ENCODE results near the gene TNFRSF12A.

The TNFRSF12A gene

DNA sequence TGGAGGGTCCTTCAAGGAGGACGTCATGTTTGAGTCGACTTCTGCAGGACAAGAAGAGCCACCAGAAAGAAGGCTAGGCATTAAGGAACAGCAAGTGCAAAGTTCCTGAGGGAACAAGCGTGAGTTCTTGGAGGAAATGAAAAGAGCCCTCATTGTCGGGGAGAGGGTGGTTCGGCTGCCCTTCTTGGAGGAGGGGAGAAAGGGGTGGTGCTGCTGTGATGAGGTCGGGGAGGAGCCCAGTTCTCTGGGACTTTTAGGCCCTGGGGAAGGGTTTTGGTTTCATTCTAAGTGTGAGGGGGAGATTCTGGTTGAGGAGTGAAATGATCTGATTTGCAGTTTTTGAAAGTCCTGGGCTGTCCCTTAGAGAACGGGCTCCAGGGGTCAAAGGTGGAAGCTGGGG, 12.5 kb downstream of the TNFRSF12A start:
- DNase-seq (no peak), ATAC-seq (no peak)
- Mint-ChIP-seq H3K36me3 (ENCODE audit: low read depth) (no peaks in the 10 kb centered on the region), H3K27me3 (peaks cover 70% of the 10 kb centered on the region), H3K27ac (no peak overlapping the region), H3K4me3 (no peak overlapping the region), H3K4me1 (peaks cover 26% of the 10 kb centered on the region), H3K9me3 (no peaks in the 10 kb centered on the region)

DNA sequence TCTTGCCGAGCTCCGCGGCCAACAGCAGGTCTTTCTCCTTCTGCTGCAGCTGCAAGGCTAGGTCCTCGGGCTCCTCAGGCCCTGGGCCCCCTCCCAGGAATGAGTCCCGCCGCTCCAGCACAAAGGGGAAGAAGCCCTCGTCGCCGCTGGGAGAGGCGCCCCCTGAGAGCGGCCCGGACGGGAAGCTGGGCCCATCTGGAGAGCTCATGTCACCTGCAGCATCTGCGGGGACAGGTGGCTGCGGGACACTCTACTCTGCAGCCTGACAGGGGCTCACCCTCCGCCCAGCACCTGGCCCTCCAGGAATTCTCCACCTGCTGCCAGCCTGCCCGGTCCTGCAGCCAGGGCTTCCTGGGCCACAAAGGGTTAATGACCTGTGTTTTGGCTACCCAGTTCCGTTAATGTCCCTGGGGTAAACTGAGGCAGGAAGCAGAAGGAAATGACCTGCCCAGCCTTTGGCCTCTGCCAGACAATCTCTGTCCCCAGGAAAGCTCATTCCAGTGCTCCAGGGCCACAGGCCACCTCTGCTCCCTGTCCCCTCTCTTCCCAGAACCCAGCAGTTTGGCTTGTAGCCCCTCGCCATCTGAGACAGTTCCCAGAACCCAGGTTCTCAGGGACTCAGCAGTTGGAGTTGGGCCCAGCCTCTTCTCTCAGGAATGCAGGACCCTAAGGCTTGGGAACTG, 15.3 kb downstream of the TNFRSF12A start:
- H3K4me1 Mint-ChIP-seq, result peaks cover 8% of the 10 kb centered on the region
- H3K9me3 Mint-ChIP-seq, result no peaks in the 10 kb centered on the region
- no peak overlapping the region for H3K4me3 Mint-ChIP-seq
- no peak overlapping the region for H3K27ac Mint-ChIP-seq
- ATAC-seq (no peak), DNase-seq (no peak)
- peaks cover 76% of the 10 kb centered on the region for H3K27me3 Mint-ChIP-seq
- H3K36me3 Mint-ChIP-seq (ENCODE audit: low read depth), result no peaks in the 10 kb centered on the region

DNA sequence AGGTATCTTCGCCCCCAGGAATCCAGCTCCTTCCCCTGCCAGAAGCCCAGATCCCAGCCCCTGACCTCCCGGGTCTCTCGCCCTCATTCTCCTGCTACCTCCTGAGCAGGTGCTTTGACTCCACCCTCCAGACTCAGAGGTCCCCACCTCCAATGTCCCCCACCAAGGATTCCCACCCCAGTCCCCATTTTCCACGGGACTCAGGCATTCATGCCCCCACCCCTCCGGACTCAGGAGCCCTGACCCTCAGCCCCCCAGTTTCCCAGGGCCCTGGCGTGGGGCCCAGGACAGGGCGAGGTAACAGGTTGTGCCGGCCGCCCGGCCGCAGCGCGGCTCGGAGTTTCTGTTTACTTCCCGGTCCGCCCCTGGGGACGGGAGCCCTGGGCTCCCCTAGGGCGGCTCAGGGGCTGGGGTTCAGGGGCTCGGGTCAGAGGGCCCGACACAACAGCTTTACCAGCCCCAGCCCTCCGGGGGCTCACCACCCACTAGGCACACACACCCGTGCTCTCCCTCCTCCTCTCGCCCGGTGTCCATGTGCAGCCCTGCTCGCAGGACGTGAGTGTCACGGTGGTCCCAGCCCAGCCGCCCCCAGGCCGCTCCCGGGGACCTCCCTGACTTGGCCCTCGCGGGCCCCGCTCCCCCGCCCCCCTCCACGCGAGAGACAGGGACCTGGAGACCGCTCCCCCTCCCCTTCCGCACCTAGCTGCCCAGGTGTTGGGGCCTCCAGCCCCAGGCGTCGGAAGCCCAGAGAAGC, 16.0 kb downstream of the TNFRSF12A start:
- Mint-ChIP-seq H3K36me3 (ENCODE audit: low read depth) (no peaks in the 10 kb centered on the region), H3K4me3 (no peak overlapping the region), H3K27ac (no peak overlapping the region), H3K4me1 (peaks cover 8% of the 10 kb centered on the region), H3K9me3 (no peaks in the 10 kb centered on the region), H3K27me3 (peaks cover 75% of the 10 kb centered on the region)
- ATAC-seq (no peak), DNase-seq (no peak)

DNA sequence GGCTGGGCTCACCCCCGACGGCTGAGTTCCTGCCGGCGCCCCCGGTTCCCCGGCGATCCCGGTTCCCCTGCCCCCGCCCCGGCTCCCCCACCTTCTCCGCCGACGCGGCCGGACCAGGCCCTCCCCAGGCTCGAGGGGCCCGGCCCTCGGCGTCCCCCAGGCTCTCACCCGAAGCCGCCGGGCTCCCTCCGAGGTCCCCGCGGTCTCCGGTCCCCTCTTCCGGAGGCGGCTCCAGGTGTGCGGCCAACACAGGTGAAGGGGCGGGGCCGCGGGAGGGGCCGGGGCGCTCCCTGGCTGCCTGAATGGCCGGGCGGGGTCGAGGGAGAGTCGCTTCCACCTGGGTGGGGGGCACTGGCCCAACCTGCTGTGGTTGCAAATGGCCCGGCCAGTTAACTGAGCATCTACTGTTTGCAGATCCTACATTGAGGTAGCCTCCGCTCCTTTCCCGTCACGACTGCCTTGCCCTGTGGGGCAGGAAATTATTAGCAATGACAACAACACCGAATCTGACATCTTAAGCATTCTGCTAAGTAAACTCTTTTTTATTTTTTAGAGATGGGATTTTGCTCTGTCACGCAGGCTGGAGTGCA, 16.7 kb downstream of the TNFRSF12A start, which contains the start of gene BICDL2:
Gene BICDL2 (minus strand): TSS at position 219 of the 590 bp plus-strand sequence. CDS start 1,448 bp downstream, outside the sequence.
- no peaks in the 10 kb centered on the region for H3K36me3 Mint-ChIP-seq (ENCODE audit: low read depth)
- H3K4me1 Mint-ChIP-seq, result peaks cover 8% of the 10 kb centered on the region
- H3K27me3 Mint-ChIP-seq, result peaks cover 77% of the 10 kb centered on the region
- no peak within 1 kb of the TSS for H3K27ac Mint-ChIP-seq
- no peaks in the 10 kb centered on the region for H3K9me3 Mint-ChIP-seq
- H3K4me3 Mint-ChIP-seq, result no peak within 1 kb of the TSS
- ATAC-seq (no peak), DNase-seq (no peak)

DNA sequence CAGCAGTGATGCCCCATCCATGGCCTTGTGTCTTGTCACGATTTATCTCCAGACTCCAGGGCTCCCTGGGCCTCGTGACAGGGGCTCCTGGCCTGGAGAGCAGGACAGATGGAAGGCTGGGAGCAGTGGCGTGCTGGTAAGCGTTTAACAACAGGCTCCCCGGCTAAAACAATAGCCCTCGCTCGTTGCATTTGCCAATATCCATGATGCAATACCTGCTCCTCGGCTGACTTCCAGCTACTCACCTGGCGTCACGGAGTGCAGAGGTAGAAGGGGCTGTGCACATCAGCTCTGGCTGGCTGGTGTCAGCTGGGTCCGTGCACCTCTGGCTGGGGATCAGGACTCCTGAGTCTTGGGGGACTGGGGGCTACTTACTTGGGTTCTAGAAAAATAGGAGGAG, 18.1 kb downstream of the TNFRSF12A start:
- ATAC-seq (no peak), DNase-seq (no peak)
- Mint-ChIP-seq H3K27me3 (peaks cover 72% of the 10 kb centered on the region), H3K9me3 (no peaks in the 10 kb centered on the region), H3K27ac (no peak overlapping the region), H3K4me1 (peaks cover 4% of the 10 kb centered on the region), H3K36me3 (ENCODE audit: low read depth) (no peaks in the 10 kb centered on the region), H3K4me3 (no peak overlapping the region)

DNA sequence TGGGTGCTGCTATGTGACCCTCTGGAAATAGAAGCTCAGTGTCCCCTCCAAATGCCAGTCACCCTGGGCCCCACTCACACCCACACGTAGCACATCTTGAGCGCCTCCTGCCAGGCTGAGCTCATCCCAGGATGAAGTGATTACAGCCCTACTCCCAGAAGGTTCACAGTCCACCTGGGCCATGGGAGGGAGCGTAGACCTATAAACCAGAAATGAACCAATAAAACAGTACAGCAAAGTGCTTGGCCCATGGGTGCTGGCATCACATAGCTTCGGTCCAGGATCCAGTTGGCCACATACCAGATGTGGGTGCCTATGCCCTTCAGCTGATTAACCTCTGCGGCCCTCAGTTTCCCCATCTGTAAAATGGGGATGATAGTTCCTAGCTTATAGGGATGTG, 18.7 kb downstream of the TNFRSF12A start:
- H3K36me3 Mint-ChIP-seq (ENCODE audit: low read depth), result no peaks in the 10 kb centered on the region
- ATAC-seq, result no peak
- no peak overlapping the region for H3K4me3 Mint-ChIP-seq
- no peaks in the 10 kb centered on the region for H3K9me3 Mint-ChIP-seq
- peaks cover 4% of the 10 kb centered on the region for H3K4me1 Mint-ChIP-seq
- no peak for DNase-seq
- H3K27ac Mint-ChIP-seq, result no peak overlapping the region
- peaks cover 72% of the 10 kb centered on the region for H3K27me3 Mint-ChIP-seq

DNA sequence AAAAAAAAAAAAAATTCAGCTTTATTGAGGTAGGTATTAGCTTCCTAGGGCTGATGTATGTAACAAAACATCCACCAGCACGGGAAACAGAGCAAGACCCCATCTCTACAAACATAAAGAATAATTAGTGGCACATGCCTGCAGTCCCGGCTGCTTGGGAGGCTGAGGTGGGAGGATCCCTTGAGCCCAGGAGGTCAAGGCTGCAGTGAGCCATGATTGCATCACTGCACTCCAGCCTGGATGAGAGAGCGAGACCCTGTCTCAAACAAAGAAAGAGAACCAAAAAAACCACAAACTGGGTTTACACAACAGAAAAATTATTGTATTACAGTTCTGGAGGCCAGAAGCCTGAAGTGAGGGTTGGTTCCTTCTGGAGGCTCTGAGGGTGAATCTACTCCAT, 22.2 kb downstream of the TNFRSF12A start:
- DNase-seq (no peak), ATAC-seq (no peak)
- H3K36me3 Mint-ChIP-seq (ENCODE audit: low read depth), result no peaks in the 10 kb centered on the region
- no peak overlapping the region for H3K4me3 Mint-ChIP-seq
- peaks cover 8% of the 10 kb centered on the region for H3K4me1 Mint-ChIP-seq
- H3K27me3 Mint-ChIP-seq, result peaks cover 72% of the 10 kb centered on the region
- H3K27ac Mint-ChIP-seq, result no peak overlapping the region
- H3K9me3 Mint-ChIP-seq, result no peaks in the 10 kb centered on the region

DNA sequence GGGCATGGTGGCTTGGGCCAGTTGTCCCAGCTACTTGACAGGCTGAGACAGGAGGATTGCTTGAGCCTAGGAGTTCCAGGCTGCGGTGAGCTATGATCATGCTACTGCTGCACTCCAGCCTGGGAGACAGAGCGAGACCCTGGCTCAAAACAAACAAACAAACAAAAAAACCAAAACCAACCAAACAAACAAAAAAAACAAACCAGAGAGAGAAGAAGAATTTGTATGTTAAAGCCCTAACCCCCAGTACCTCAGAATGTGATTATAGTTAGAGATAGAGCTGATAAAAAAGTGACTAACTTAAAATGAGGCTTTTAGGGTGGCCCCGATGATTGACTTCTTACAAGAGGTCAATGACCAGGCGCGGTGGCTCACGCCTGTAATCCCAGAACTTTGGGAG, 24.5 kb downstream of the TNFRSF12A start:
- no peaks in the 10 kb centered on the region for H3K9me3 Mint-ChIP-seq
- no peak overlapping the region for H3K27ac Mint-ChIP-seq
- DNase-seq (no peak), ATAC-seq (no peak)
- H3K4me1 Mint-ChIP-seq, result peaks cover 13% of the 10 kb centered on the region
- H3K36me3 Mint-ChIP-seq (ENCODE audit: low read depth), result no peaks in the 10 kb centered on the region
- H3K27me3 Mint-ChIP-seq, result peaks cover 63% of the 10 kb centered on the region
- H3K4me3 Mint-ChIP-seq, result peak overlapping the region; percentile 36

DNA sequence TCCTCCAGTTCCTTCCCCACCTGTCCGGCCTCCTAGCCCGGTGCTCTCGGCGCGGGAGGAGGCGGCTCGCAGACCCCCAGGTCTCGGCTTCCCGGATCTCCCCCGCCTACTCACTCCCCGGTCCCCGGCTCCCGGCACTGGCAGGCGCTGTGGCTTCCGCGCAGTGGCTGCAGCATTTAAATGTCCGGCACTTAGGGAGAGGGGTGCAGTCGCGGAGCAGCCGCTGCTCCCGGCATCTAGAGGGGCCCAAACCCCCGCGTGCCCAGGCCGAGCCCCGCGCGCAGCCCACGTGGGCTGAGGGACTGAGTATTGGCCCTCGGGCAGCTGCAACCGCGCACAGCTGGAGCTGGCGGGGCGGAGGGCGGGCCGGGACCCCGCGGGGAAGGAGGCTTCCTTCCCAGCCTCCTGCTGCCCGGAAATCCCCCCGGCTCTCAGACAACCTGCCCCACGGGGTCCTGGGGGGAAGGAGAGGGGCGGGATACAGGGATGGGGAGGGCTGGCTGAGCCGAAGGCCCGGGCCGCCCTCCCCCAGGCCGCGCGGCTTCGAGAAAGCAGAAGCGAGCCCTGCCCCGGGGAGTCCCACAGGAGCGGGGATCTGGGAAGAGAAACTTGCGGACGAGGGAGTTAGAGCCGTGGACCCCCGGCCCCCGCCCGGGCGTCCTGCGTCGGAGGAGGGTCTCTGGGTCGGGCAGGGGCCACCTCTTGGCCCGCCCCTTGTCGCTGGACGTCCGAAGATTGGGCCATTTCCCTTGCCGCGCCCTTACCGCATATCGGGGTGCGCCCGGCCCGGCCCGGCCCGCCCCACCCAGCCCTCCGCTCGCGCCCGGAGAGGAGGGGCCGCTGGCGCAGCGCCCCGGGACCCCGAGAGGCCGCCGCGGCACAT, 25.8 kb downstream of the TNFRSF12A start, which contains the start of gene MMP25:
Gene MMP25 (plus strand): TSS at position 804 of the 883 bp plus-strand sequence. CDS start 357 bp downstream, outside the sequence.
- H3K27ac Mint-ChIP-seq, result no peak within 1 kb of the TSS
- peaks cover 13% of the 10 kb centered on the region for H3K4me1 Mint-ChIP-seq
- peaks cover 56% of the 10 kb centered on the region for H3K27me3 Mint-ChIP-seq
- H3K36me3 Mint-ChIP-seq (ENCODE audit: low read depth), result no peaks in the 10 kb centered on the region
- DNase-seq (no peak), ATAC-seq (no peak)
- no peaks in the 10 kb centered on the region for H3K9me3 Mint-ChIP-seq
- H3K4me3 Mint-ChIP-seq, result peak within 1 kb of the TSS; percentile 65

DNA sequence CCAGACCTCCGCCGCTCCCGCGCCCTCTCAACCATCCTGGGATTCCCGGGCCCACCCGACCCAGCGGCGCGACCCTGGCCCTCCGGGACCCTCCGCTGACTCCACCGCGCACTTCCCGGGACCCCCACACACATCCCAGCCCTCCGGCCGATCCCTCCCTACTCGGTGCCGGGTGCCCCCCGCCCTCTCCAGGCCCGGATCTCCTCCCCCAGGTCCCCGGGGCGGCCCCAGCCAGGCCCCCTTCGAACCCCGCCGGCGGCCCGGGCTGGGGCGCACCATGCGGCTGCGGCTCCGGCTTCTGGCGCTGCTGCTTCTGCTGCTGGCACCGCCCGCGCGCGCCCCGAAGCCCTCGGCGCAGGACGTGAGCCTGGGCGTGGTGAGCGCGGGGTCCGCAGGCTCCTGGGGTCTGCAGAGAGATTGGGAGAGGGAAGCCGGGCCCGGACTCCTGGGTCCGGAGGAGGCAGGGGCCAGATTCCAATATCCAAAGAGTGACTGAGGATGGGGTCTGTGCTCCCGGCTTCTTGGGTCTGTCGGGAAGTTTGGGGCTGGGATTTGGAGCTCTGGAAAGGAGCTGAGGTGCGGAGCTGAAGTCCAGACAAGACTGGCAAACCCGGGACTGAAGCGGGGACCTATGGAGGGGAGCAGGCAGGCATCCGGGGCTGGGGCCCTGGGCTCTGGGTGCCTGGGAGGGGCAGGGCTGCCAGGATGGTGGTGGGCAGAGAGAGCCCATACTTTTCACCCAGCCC, 26.6 kb downstream of the TNFRSF12A start:
- no peak for ATAC-seq
- Mint-ChIP-seq H3K4me3 (peak overlapping the region; percentile 48), H3K27me3 (peaks cover 51% of the 10 kb centered on the region), H3K9me3 (no peaks in the 10 kb centered on the region), H3K27ac (no peak overlapping the region), H3K36me3 (ENCODE audit: low read depth) (no peaks in the 10 kb centered on the region), H3K4me1 (peaks cover 16% of the 10 kb centered on the region)
- DNase-seq, result no peak

DNA sequence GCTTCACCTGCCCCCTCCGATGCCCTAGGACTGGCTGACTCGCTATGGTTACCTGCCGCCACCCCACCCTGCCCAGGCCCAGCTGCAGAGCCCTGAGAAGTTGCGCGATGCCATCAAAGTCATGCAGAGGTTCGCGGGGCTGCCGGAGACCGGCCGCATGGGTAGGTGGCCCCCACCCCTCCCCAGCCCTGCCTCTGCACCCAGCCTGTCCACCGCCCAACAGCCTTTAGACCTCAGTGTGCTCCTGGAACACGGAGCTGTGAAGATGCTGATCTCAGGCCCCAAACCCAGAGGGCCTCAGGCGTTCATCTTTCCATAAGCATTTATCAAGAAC, 27.2 kb downstream of the TNFRSF12A start:
- peaks cover 48% of the 10 kb centered on the region for H3K27me3 Mint-ChIP-seq
- no peak overlapping the region for H3K27ac Mint-ChIP-seq
- H3K36me3 Mint-ChIP-seq (ENCODE audit: low read depth), result no peaks in the 10 kb centered on the region
- H3K9me3 Mint-ChIP-seq, result no peaks in the 10 kb centered on the region
- peaks cover 16% of the 10 kb centered on the region for H3K4me1 Mint-ChIP-seq
- ATAC-seq (no peak), DNase-seq (no peak)
- H3K4me3 Mint-ChIP-seq, result peak overlapping the region; percentile 40

DNA sequence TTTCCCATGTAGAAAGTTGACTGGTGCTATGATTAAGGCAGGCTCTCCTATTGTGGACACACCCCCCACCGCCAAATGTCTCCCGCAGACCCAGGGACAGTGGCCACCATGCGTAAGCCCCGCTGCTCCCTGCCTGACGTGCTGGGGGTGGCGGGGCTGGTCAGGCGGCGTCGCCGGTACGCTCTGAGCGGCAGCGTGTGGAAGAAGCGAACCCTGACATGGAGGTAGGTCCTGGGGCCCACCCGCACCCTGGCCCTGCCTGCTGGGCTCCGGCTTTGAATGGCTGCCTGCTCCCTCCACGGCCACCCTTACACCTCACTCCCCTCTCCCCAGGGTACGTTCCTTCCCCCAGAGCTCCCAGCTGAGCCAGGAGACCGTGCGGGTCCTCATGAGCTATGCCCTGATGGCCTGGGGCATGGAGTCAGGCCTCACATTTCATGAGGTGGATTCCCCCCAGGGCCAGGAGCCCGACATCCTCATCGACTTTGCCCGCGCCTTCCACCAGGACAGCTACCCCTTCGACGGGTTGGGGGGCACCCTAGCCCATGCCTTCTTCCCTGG, 29.8 kb downstream of the TNFRSF12A start:
- Mint-ChIP-seq H3K9me3 (no peaks in the 10 kb centered on the region), H3K4me1 (peaks cover 19% of the 10 kb centered on the region), H3K27ac (no peak overlapping the region), H3K4me3 (no peak overlapping the region), H3K27me3 (peaks cover 25% of the 10 kb centered on the region), H3K36me3 (ENCODE audit: low read depth) (peaks cover 3% of the 10 kb centered on the region)
- ATAC-seq, result no peak
- DNase-seq, result no peak

DNA sequence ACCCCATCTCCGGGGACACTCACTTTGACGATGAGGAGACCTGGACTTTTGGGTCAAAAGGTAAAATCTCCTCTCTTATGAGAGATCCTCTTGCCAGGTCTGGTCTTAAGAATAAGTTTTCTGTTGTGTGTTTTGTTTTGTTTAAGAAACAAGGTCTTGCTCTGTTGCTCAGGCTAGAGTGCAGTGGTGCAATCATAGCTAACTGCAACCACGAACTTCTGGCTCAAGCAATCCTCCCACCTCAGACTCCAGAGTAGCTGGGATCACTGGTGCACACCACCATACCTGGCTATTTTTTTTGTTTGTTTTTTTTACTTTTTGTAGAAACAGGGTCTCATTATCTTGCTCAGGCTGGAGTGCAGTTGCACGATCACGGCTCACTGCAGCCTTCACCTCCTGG, 30.3 kb downstream of the TNFRSF12A start:
- no peak overlapping the region for H3K27ac Mint-ChIP-seq
- H3K4me3 Mint-ChIP-seq, result no peak overlapping the region
- peaks cover 5% of the 10 kb centered on the region for H3K36me3 Mint-ChIP-seq (ENCODE audit: low read depth)
- ATAC-seq, result no peak
- peaks cover 20% of the 10 kb centered on the region for H3K27me3 Mint-ChIP-seq
- no peak for DNase-seq
- H3K9me3 Mint-ChIP-seq, result no peaks in the 10 kb centered on the region
- peaks cover 20% of the 10 kb centered on the region for H3K4me1 Mint-ChIP-seq

Measured in activated naive CD8-positive, alpha-beta T cell treated with anti-CD3 and anti-CD28 coated beads, Interleukin-2, amount 50 U/mL, for 24 hours (primary cell).